Activated T-helper 1 cell treated with anti-CD3 and anti-CD28 coated beads, Interleukin-12 subunit alpha, Interleukin-12 subunit beta, Interleukin-2, Interleukin-4 antibody, amounts not matched to agents 30 ng/mL and 10 ng/mL and 1 ng/mL, durations not matched to agents 14 hours and 24 hours and 36 hours (primary cell): ENCODE measurements around the gene OR6J1. TPM values are rescaled to one million over a fixed set of nuclear protein-coding genes. Genes with fewer than 3 reads are reported as not detected.

Experiments
- total RNA-seq: library from RNA; stranded (reverse); gene quantifications from 2 replicates; pipeline ENCODE4 v1.2.3, GENCODE V29; 2022

The OR6J1 gene
- total RNA-seq, 1 donor from 2014 or later, result not detected

Other genes with a start within 250 kb of the OR6J1 start
- 228 and 229 TPM in 2 replicates for gene DAD1, start 55.1 kb downstream of the OR6J1 start, total RNA-seq
- 13.2 and 13.6 TPM in 2 replicates for gene ABHD4, start 46.1 kb downstream of the OR6J1 start, total RNA-seq
- gene OXA1L, start 122.3 kb upstream of the OR6J1 start, total RNA-seq, result 125 and 127 TPM in 2 replicates
- gene SLC7A7, start 171.1 kb upstream of the OR6J1 start, total RNA-seq, result 0.61 TPM in 1 of 2 replicates, not detected in the other
- gene MRPL52, start 185.5 kb upstream of the OR6J1 start, total RNA-seq, result 187 and 196 TPM in 2 replicates
- gene MMP14, start 192.2 kb upstream of the OR6J1 start, total RNA-seq, result 1.5 and 2.6 TPM in 2 replicates
- gene LRP10, start 227.4 kb upstream of the OR6J1 start, total RNA-seq, result 44.6 and 46.0 TPM in 2 replicates
- 0.39 TPM in 1 of 2 replicates, not detected in the other for gene REM2, start 238.9 kb upstream of the OR6J1 start, total RNA-seq